IMR-90 (cell line): ENCODE results near the gene SLC6A9. TPM values are rescaled to one million over a fixed set of nuclear protein-coding genes. Genes with fewer than 3 reads are reported as not detected.

Experiments
- ATAC-seq: fragments of 200-7000 bp; cut with Tn5 transposase; 2 replicates; pipeline ENCODE4 v1.9.1; 2020; ENCODE audit warnings: low read depth, mild to moderate bottlenecking, moderate library complexity
- BruUV-seq: library from RNA; stranded (reverse); fragments of 400-500 nt; replicated peaks from 2 replicates; lab custom pipeline; 2021; lab: Mats Ljungman, UMichigan
- CTCF ChIA-PET: fragments of 300-600 bp; formaldehyde crosslinking; extraction: SDS; loops from one replicate; lab custom pipeline; 2021; ENCODE audit warnings: antibody characterized with exemption; lab: Yijun Ruan, JAX
- POLR2A ChIA-PET: fragments of 300-600 bp; sonication (Branson Sonifier 250); formaldehyde crosslinking; loops from one replicate; lab custom pipeline; 2022; ENCODE audit warnings: antibody characterized with exemption; ENCODE audit not compliant: unreplicated experiment; lab: Charles Lee
- DNase-seq: peaks from one replicate; pipeline ENCODE4 v3.0.0; 2013
- H2AFZ ChIP-seq: replicated peaks from 2 replicates; pipeline ENCODE3; 2013; ENCODE audit warnings: low read length, mild to moderate bottlenecking; ENCODE audit not compliant: poor library complexity
- H2AK5ac ChIP-seq: 2 replicates; pipeline ENCODE4 v1.6.1; 2013; ENCODE audit warnings: low read depth, low read length, inconsistent platforms
- H2AK9ac ChIP-seq: replicated peaks from 2 replicates; pipeline ENCODE3; 2013; ENCODE audit warnings: mild to moderate bottlenecking, low read depth, low read length, moderate library complexity; ENCODE audit not compliant: poor library complexity
- H2BK120ac ChIP-seq: 2 replicates; pipeline ENCODE4 v1.6.1; 2013; ENCODE audit warnings: low read depth, low read length, inconsistent platforms
- H2BK15ac ChIP-seq: 3 replicates; pipeline ENCODE4 v1.6.1; 2013; ENCODE audit warnings: low read depth, low read length, inconsistent platforms
- H2BK20ac ChIP-seq: 2 replicates; pipeline ENCODE4 v1.6.1; 2013; ENCODE audit warnings: low read depth, mild to moderate bottlenecking, inconsistent platforms, low read length, moderate library complexity
- H2BK5ac ChIP-seq: 2 replicates; pipeline ENCODE4 v1.6.1; 2013; ENCODE audit warnings: mild to moderate bottlenecking, low read depth, low read length, inconsistent platforms; ENCODE audit not compliant: poor library complexity, severe bottlenecking
- H3K14ac ChIP-seq: replicated peaks from 2 replicates; pipeline ENCODE4 v1.6.1; 2013; ENCODE audit warnings: low read depth, low read length, inconsistent platforms
- H3K18ac ChIP-seq: 2 replicates; pipeline ENCODE4 v1.6.1; 2013; ENCODE audit warnings: low read depth, low read length, control low read depth
- H3K23ac ChIP-seq: 2 replicates; pipeline ENCODE4 v1.6.1; 2013; ENCODE audit warnings: low read depth, low read length, inconsistent platforms
- H3K27ac ChIP-seq: 2 replicates; pipeline ENCODE4 v1.5.1; 2013; ENCODE audit warnings: mild to moderate bottlenecking, control low read depth, low read length; ENCODE audit not compliant: insufficient read depth
- H3K27me3 ChIP-seq: 2 replicates; pipeline ENCODE4 v1.6.1; 2013; ENCODE audit warnings: low read length; ENCODE audit not compliant: control insufficient read depth, insufficient read depth
- H3K36me3 ChIP-seq: 2 replicates; pipeline ENCODE4 v1.6.1; 2013; ENCODE audit warnings: low read length, mixed read lengths; ENCODE audit not compliant: control insufficient read depth, insufficient read depth
- H3K4ac ChIP-seq: 2 replicates; pipeline ENCODE4 v1.6.1; 2013; ENCODE audit warnings: low read depth, low read length, inconsistent platforms
- H3K4me1 ChIP-seq: 2 replicates; pipeline ENCODE4 v1.6.1; 2013; ENCODE audit warnings: low read length, mixed read lengths; ENCODE audit not compliant: control insufficient read depth, insufficient read depth
- H3K4me2 ChIP-seq: 2 replicates; pipeline ENCODE4 v1.6.1; 2013; ENCODE audit warnings: low read depth, mild to moderate bottlenecking, control low read depth, low read length, moderate library complexity
- H3K4me3 ChIP-seq: 2 replicates; pipeline ENCODE4 v1.5.1; 2013; ENCODE audit warnings: low read depth, mild to moderate bottlenecking, control low read depth, low read length, moderate library complexity; ENCODE audit not compliant: insufficient read depth
- H3K56ac ChIP-seq: 2 replicates; pipeline ENCODE4 v1.6.1; 2013; ENCODE audit warnings: low read length, inconsistent platforms; ENCODE audit not compliant: insufficient read depth; ENCODE audit errors: extremely low read depth
- H3K79me1 ChIP-seq, 2 experiments: 2 replicates each; pipeline ENCODE4 v1.6.1; 2013; ENCODE audit warnings: low read length in 2 of 2, inconsistent platforms in 1 of 2, low read depth in 1 of 2
- H3K9ac ChIP-seq: 2 replicates; pipeline ENCODE4 v1.6.1; 2013; ENCODE audit warnings: low read depth, low read length, control low read depth
- H3K9me1 ChIP-seq: 2 replicates; pipeline ENCODE4 v1.6.1; 2013; ENCODE audit warnings: low read length, inconsistent platforms; ENCODE audit not compliant: insufficient read depth
- H3K9me3 ChIP-seq: 2 replicates; pipeline ENCODE4 v1.6.1; 2013; ENCODE audit warnings: low read length; ENCODE audit not compliant: control insufficient read depth, insufficient read depth
- H4K20me1 ChIP-seq: 2 replicates; pipeline ENCODE4 v1.6.1; 2013; ENCODE audit warnings: low read length, inconsistent platforms; ENCODE audit not compliant: insufficient read depth
- H4K5ac ChIP-seq: 2 replicates; pipeline ENCODE4 v1.6.1; 2013; ENCODE audit warnings: mild to moderate bottlenecking, low read depth, low read length, control low read depth
- H4K8ac ChIP-seq, 2 experiments: 2 replicates each; pipeline ENCODE4 v1.6.1; 2013; ENCODE audit warnings: low read depth in 2 of 2, low read length in 2 of 2, control low read depth in 1 of 2, inconsistent platforms in 1 of 2
- H4K91ac ChIP-seq: 2 replicates; pipeline ENCODE4 v1.6.1; 2013; ENCODE audit warnings: low read depth, low read length, inconsistent platforms; ENCODE audit not compliant: insufficient read depth
- CHD1 ChIP-seq: IDR thresholded peaks from 2 replicates; pipeline ENCODE4 v1.6.1; 2012; ENCODE audit warnings: low read depth, low read length, improper control_type of control experiment
- MAFK ChIP-seq: IDR thresholded peaks from 2 replicates; pipeline ENCODE4 v1.6.1; 2012; ENCODE audit warnings: low read depth, low read length, improper control_type of control experiment
- POLR2A ChIP-seq: IDR thresholded peaks from 2 replicates; pipeline ENCODE4 v1.6.1; 2012; ENCODE audit warnings: mild to moderate bottlenecking, low read depth, low read length
- RAD21 ChIP-seq: IDR thresholded peaks from 2 replicates; pipeline ENCODE4 v1.6.1; 2012; ENCODE audit warnings: low read length, improper control_type of control experiment
- RCOR1 ChIP-seq: IDR thresholded peaks from 2 replicates; pipeline ENCODE4 v1.6.1; 2012; ENCODE audit warnings: mild to moderate bottlenecking, low read length, improper control_type of control experiment; ENCODE audit not compliant: insufficient replicate concordance
- RFX5 ChIP-seq: IDR thresholded peaks from 2 replicates; pipeline ENCODE4 v1.8.0; 2012; ENCODE audit warnings: low read depth, mild to moderate bottlenecking, low read length, moderate library complexity
- SMC3 ChIP-seq: fragments of 150-350 bp; IDR thresholded peaks from 2 replicates; pipeline ENCODE4 v1.6.1; 2016; ENCODE audit warnings: low read depth, mild to moderate bottlenecking, antibody characterized with exemption, low read length, moderate library complexity
- WGBS, 2 experiments: methylation state at CpG; one replicate each; pipeline versions ENCODE4 v1.1.5 to v1.1.7; 2013; ENCODE audit warnings: missing lambda C conversion rate in 2 of 2; ENCODE audit not compliant: insufficient read length in 1 of 2; ENCODE audit errors: extremely low coverage in 2 of 2; 5-methylcytosine and 5-hydroxymethylcytosine counted together
- dilution Hi-C: fragments of 300-500 bp; cut with HindIII; formaldehyde crosslinking; loops from one replicate; pipeline ENCODE4 v1.14.3; 2018; ENCODE audit warnings: low sequenced_read_pairs; ENCODE audit not compliant: unreplicated experiment
- in situ Hi-C: fragments of 300-500 bp; cut with MboI; formaldehyde crosslinking; loops from 3 replicates; pipeline ENCODE4 v1.14.3; 2019; ENCODE audit warnings: low sequenced_read_pairs, inconsistent platforms, mixed read lengths
- intact Hi-C: fragments of 100-400 bp; cut with micrococcal nuclease; formaldehyde crosslinking; loops from 2 replicates; pipeline ENCODE4 v1.10.0; 2022
- polyA plus RNA-seq, 3 experiments: library from polyadenylated mRNA; depleted of rRNA; stranded (reverse); fragments of >200 nt; gene quantifications; 2 replicates each; pipeline ENCODE4 v1.2.3, GENCODE V29; 2012; ENCODE audit warnings: low replicate concordance in 1 of 3
- total RNA-seq: library from RNA; depleted of rRNA; stranded (reverse); fragments of >200 nt; gene quantifications from 2 replicates; pipeline ENCODE4 v1.2.3, GENCODE V29; 2012
- TF ChIP-seq, protein P1 (sequence below): conservative IDR thresholded peaks from 2 replicates; pipeline ENCODE4 v1.5.1; 2012; ENCODE audit warnings: mild to moderate bottlenecking, low read depth, low read length, improper control_type of control experiment
- TF ChIP-seq, protein P2 (sequence below): fragments of 150-350 bp; IDR thresholded peaks from 2 replicates; pipeline ENCODE4 v1.6.1; 2016; ENCODE audit warnings: low read depth, mild to moderate bottlenecking, low read length, moderate library complexity, borderline replicate concordance
- TF ChIP-seq, protein P3 (sequence below): fragments of 150-350 bp; IDR thresholded peaks from 2 replicates; pipeline ENCODE4 v1.6.1; 2017; ENCODE audit warnings: mild to moderate bottlenecking, antibody characterized with exemption, low read length, low read depth

The SLC6A9 gene
- total and polyA plus RNA-seq, 2 of the 4 experiments (the other 2 are of a cell fraction): 2.0 to 6.6 TPM

DNA sequence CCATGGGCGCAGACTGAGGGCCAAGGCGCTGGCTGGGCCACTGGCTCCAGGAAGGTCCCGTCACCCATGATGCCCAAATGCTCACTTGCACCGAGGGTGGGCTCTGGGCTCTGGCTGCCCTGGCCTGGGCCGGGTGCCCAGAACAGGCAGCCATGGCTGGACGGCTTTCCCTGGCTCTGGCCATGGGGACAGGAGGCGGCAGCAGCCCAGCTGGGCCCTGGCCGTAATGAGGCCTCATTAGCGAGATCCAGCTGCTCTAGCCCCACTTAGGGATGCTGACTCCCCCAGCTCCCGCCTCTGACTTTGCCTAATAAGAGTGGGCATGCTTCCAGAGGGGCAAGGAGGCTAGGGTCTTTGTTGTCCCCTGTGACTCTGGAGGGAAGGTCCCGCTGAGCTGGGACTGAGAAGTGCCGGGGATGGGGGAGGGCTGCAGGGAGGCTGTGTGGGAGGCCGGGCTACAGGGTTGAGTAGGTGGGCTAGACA lies 11.8 kb downstream of the SLC6A9 start:
- ChIA-PET POLR2A (no interaction called here), CTCF (interaction anchor here (2.0 kb wide), 1 partner anchor 13 kb away, joined by 6 read pairs; no protein-coding TSS in a partner anchor)
- Histone ChIP-seq H3K9me3 (no peaks in the 10 kb centered on the region), H3K56ac (no peak overlapping the region), H2BK120ac (no peak overlapping the region), H3K4me2 (no peak overlapping the region), H3K27me3 (no peaks in the 10 kb centered on the region), H3K79me1 (no peaks in the 10 kb centered on the region), H3K9me1 (peaks cover 8% of the 10 kb centered on the region; the same call in 1 of the 2 replicates), H3K4ac (no peak overlapping the region), H3K27ac (no peak overlapping the region), H2BK5ac (no peak overlapping the region), H3K4me3 (no peak overlapping the region), H2AFZ (no peak overlapping the region), H3K36me3 (peaks cover 26% of the 10 kb centered on the region; the same call in 1 of the 2 replicates), H2BK15ac (no peak overlapping the region), H4K5ac (no peak overlapping the region), H3K23ac (no peak overlapping the region), H3K14ac (no peak overlapping the region), H4K91ac (no peak overlapping the region), H4K8ac (no peak overlapping the region), H2AK5ac (no peak overlapping the region), H3K18ac (no peak overlapping the region), H2BK20ac (no peak overlapping the region), H3K4me1 (no peaks in the 10 kb centered on the region), H3K9ac (no peak overlapping the region), H2AK9ac (no peak overlapping the region), H4K20me1 (no peaks in the 10 kb centered on the region; the same call in 1 of the 2 replicates)
- WGBS, 2 experiments: 68% methylated on average over 8 of the region's 13 CpGs; no CpG with 5 or more reads in 1 of the 2 experiments
- BruUV-seq: no TSS peak
- intact Hi-C loops: no loop called here
- DNase-seq (no peak), ATAC-seq (no peak)
- TF ChIP-seq POLR2A (no peak), SMC3 (no peak), MAFK (no peak), CHD1 (no peak), RAD21 (no peak), RCOR1 (no peak), RFX5 (no peak)
- TF ChIP-seq, protein P1, sequence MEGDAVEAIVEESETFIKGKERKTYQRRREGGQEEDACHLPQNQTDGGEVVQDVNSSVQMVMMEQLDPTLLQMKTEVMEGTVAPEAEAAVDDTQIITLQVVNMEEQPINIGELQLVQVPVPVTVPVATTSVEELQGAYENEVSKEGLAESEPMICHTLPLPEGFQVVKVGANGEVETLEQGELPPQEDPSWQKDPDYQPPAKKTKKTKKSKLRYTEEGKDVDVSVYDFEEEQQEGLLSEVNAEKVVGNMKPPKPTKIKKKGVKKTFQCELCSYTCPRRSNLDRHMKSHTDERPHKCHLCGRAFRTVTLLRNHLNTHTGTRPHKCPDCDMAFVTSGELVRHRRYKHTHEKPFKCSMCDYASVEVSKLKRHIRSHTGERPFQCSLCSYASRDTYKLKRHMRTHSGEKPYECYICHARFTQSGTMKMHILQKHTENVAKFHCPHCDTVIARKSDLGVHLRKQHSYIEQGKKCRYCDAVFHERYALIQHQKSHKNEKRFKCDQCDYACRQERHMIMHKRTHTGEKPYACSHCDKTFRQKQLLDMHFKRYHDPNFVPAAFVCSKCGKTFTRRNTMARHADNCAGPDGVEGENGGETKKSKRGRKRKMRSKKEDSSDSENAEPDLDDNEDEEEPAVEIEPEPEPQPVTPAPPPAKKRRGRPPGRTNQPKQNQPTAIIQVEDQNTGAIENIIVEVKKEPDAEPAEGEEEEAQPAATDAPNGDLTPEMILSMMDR: no peak
- TF ChIP-seq, protein P2, sequence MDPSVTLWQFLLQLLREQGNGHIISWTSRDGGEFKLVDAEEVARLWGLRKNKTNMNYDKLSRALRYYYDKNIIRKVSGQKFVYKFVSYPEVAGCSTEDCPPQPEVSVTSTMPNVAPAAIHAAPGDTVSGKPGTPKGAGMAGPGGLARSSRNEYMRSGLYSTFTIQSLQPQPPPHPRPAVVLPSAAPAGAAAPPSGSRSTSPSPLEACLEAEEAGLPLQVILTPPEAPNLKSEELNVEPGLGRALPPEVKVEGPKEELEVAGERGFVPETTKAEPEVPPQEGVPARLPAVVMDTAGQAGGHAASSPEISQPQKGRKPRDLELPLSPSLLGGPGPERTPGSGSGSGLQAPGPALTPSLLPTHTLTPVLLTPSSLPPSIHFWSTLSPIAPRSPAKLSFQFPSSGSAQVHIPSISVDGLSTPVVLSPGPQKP: no peak
- TF ChIP-seq, protein P3, sequence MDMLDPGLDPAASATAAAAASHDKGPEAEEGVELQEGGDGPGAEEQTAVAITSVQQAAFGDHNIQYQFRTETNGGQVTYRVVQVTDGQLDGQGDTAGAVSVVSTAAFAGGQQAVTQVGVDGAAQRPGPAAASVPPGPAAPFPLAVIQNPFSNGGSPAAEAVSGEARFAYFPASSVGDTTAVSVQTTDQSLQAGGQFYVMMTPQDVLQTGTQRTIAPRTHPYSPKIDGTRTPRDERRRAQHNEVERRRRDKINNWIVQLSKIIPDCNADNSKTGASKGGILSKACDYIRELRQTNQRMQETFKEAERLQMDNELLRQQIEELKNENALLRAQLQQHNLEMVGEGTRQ: no peak
- in situ Hi-C loops: loop anchor here (10.0 kb wide), 1 partner anchor 565 kb away; no protein-coding TSS in a partner anchor
- dilution Hi-C loops: no loop called here
